GM23248 (cell line): ENCODE measurements around the gene JHY. TPM values are rescaled to one million over a fixed set of nuclear protein-coding genes. Genes with fewer than 3 reads are reported as not detected.

Source experiments
- DNase-seq: peaks from one replicate; pipeline ENCODE4 v3.0.0-alpha.2; 2015
- H2AFZ ChIP-seq: fragments of 200-600 bp; sonication (generic); 2 replicates; pipeline ENCODE4 v1.6.1; 2016; ENCODE audit warnings: antibody characterized with exemption
- H3F3A ChIP-seq: fragments of 200-600 bp; sonication (generic); 2 replicates; pipeline ENCODE4 v1.6.1; 2016; ENCODE audit warnings: mild to moderate bottlenecking, antibody characterized with exemption, mixed run types; ENCODE audit not compliant: insufficient read depth
- H3K27ac ChIP-seq: fragments of 200-600 bp; sonication (generic); 2 replicates; pipeline ENCODE4 v1.5.1; 2016; ENCODE audit warnings: mild to moderate bottlenecking
- H3K27me3 ChIP-seq: fragments of 200-600 bp; sonication (generic); replicated peaks from 2 replicates; pipeline ENCODE4 v1.6.1; 2016; ENCODE audit warnings: mild to moderate bottlenecking; ENCODE audit not compliant: insufficient read depth
- H3K36me3 ChIP-seq: fragments of 200-600 bp; sonication (generic); 2 replicates; pipeline ENCODE4 v1.6.1; 2016; ENCODE audit warnings: low read depth, mild to moderate bottlenecking
- H3K4me1 ChIP-seq: fragments of 200-600 bp; sonication (generic); 2 replicates; pipeline ENCODE4 v1.6.1; 2016; ENCODE audit warnings: mild to moderate bottlenecking; ENCODE audit not compliant: insufficient read depth
- H3K4me2 ChIP-seq: fragments of 200-600 bp; sonication (generic); one replicate; pipeline ENCODE4 v1.6.1; 2016; ENCODE audit warnings: mild to moderate bottlenecking; ENCODE audit not compliant: unreplicated experiment
- H3K4me3 ChIP-seq: fragments of 200-600 bp; sonication (generic); 2 replicates; pipeline ENCODE4 v1.5.1; 2016; ENCODE audit warnings: mild to moderate bottlenecking
- H3K79me2 ChIP-seq: fragments of 200-600 bp; sonication (generic); 2 replicates; pipeline ENCODE4 v1.6.1; 2016; ENCODE audit warnings: mild to moderate bottlenecking; ENCODE audit not compliant: insufficient read depth
- H3K9ac ChIP-seq: fragments of 200-600 bp; sonication (generic); 2 replicates; pipeline ENCODE4 v1.6.1; 2016; ENCODE audit warnings: mild to moderate bottlenecking
- H3K9me2 ChIP-seq: fragments of 200-600 bp; sonication (generic); 2 replicates; pipeline ENCODE4 v1.6.1; 2016; ENCODE audit warnings: mixed run types, mild to moderate bottlenecking, moderate library complexity; ENCODE audit not compliant: insufficient read depth
- H3K9me3 ChIP-seq: fragments of 200-600 bp; sonication (generic); one replicate; pipeline ENCODE4 v1.6.1; 2017; ENCODE audit warnings: low read depth
- H4K20me1 ChIP-seq: fragments of 200-600 bp; sonication (generic); 2 replicates; pipeline ENCODE4 v1.6.0; 2016; ENCODE audit not compliant: insufficient read depth
- EZH2 ChIP-seq: fragments of 200-600 bp; sonication (generic); IDR thresholded peaks from 2 replicates; pipeline ENCODE4 v1.6.1; 2018; ENCODE audit warnings: antibody characterized with exemption, mild to moderate bottlenecking; ENCODE audit not compliant: insufficient read depth, poor library complexity, severe bottlenecking
- EZH2phosphoT487 ChIP-seq: fragments of 200-600 bp; sonication (generic); IDR thresholded peaks from 2 replicates; pipeline ENCODE4 v1.6.1; 2018; ENCODE audit warnings: antibody characterized with exemption, moderate library complexity, mild to moderate bottlenecking, low read depth; ENCODE audit not compliant: insufficient read depth
- WGBS, 2 experiments: methylation state at CpG; one replicate each; pipeline ENCODE4 v1.1.6; 2015 to 2017; ENCODE audit warnings: low lambda C conversion rate in 2 of 2, low coverage in 1 of 2; ENCODE audit errors: missing lambda C conversion rate in 2 of 2; 5-methylcytosine and 5-hydroxymethylcytosine counted together
- in situ Hi-C: fragments of 300-500 bp; cut with MboI; formaldehyde crosslinking; loops from 2 replicates; pipeline ENCODE4 v1.15.0; 2020
- polyA plus RNA-seq: library from polyadenylated mRNA; unstranded; fragments of >200 nt; fragmentation: Nextera tagmentation; extraction: Ambion mirVana; gene quantifications from 2 replicates; pipeline ENCODE4 v1.2.1, GENCODE V29; 2016
- total RNA-seq: library from RNA; depleted of rRNA; stranded (reverse); fragments of >200 nt; shearing (Covaris generic); gene quantifications from 2 replicates; pipeline ENCODE4 v1.2.3, GENCODE V29; 2014

Gene JHY
- total and polyA plus RNA-seq, 2 experiments from 2014 or later, result 5.1 to 5.3 TPM

GRCh38 chr11:122983438-122984185 lies 101.1 kb downstream of the JHY start:
- no peaks in the 10 kb centered on the region for H3K4me1 ChIP-seq
- peak overlapping the region; percentile 94 for H3K4me2 ChIP-seq
- in situ Hi-C loops, result no loop called here
- no peaks in the 10 kb centered on the region for H3F3A ChIP-seq
- TF ChIP-seq EZH2, result peak; percentile 55
- no peak for TF ChIP-seq EZH2phosphoT487
- no peaks in the 10 kb centered on the region for H3K9me2 ChIP-seq
- H3K4me3 ChIP-seq, result peak overlapping the region; percentile 88
- H3K36me3 ChIP-seq, result no peaks in the 10 kb centered on the region
- no peak for DNase-seq
- no peaks in the 10 kb centered on the region for H3K79me2 ChIP-seq
- 23 to 24% methylated on average over 26 of the region's 26 CpGs for WGBS, 2 experiments
- H3K9ac ChIP-seq, result peak overlapping the region; percentile 74
- H3K27ac ChIP-seq, result no peak overlapping the region
- no peaks in the 10 kb centered on the region for H4K20me1 ChIP-seq
- peaks cover 77% of the 10 kb centered on the region for H3K27me3 ChIP-seq
- peak overlapping the region; percentile 90 for H2AFZ ChIP-seq
- H3K9me3 ChIP-seq, result no peaks in the 10 kb centered on the region

DNA sequence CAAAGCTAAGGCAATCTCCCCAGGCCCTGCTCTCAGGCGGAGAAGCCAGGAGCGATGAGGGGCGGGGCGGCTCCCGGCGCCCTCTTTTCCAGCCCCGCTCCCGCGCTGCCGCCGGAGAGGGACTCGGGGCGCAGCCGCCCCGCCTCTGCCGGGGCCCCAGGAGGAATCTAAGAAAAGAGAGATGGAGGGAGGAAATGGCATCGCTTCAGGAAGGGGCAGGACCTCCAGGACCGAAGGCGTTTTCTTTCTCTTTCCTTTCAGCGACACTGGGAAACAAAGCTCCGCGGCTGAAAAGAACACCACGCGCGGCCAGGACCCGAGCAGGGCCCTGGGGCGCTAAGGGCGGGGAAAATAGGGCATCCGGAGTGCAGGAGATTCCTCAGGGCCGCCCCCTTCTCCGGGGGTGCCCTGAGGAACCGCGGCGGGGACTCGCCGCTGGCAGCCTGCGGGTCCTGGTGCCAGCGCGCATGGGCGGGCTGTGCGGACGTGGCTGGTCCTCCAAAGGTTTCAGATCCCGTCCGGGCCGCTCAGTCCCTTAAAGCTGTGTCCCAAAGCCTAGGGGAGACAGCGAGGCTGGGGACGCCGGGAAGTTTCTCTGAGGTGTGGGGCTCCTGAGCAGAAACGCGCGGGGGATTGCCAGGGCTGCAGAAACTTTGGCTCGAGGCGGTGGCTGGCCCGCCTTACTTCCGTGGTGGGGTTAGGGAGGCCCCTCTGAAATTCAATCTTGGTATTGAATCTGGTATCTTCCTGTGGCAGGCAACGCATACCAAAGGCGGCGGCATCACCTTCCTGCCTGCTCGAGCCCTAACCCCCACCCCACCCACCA lies 101.8 kb downstream of the JHY start:
- H4K20me1 ChIP-seq, result no peaks in the 10 kb centered on the region
- H3K4me1 ChIP-seq, result no peaks in the 10 kb centered on the region
- WGBS, 2 experiments, result 2 to 3% methylated on average over 57 to 59 of the region's 59 CpGs
- peak overlapping the region; percentile 94 for H3K4me2 ChIP-seq
- H3K4me3 ChIP-seq, result peak overlapping the region; percentile 88
- TF ChIP-seq EZH2 (peak; percentile 23), EZH2phosphoT487 (no peak)
- DNase-seq, result peak; percentile 64
- H3K9me2 ChIP-seq, result no peaks in the 10 kb centered on the region
- peak overlapping the region; percentile 90 for H2AFZ ChIP-seq
- H3K36me3 ChIP-seq, result no peaks in the 10 kb centered on the region
- H3K27ac ChIP-seq, result no peak overlapping the region
- no peaks in the 10 kb centered on the region for H3F3A ChIP-seq
- no peaks in the 10 kb centered on the region for H3K9me3 ChIP-seq
- peaks cover 71% of the 10 kb centered on the region for H3K27me3 ChIP-seq
- peak overlapping the region; percentile 74 for H3K9ac ChIP-seq
- no peaks in the 10 kb centered on the region for H3K79me2 ChIP-seq
- in situ Hi-C loops, result no loop called here

GRCh38 chr11:122995526-122995925 lies 113.0 kb downstream of the JHY start:
- no peak for DNase-seq
- Histone ChIP-seq H3K36me3 (no peaks in the 10 kb centered on the region), H3K4me1 (peaks cover 4% of the 10 kb centered on the region; the same call in 1 of the 2 replicates), H3K27ac (no peak overlapping the region), H3K4me3 (no peak overlapping the region), H2AFZ (no peak overlapping the region), H3K27me3 (peaks cover 30% of the 10 kb centered on the region; the same call in 1 of the 2 replicates), H3K79me2 (no peaks in the 10 kb centered on the region), H3F3A (no peaks in the 10 kb centered on the region), H3K9ac (no peak overlapping the region), H3K9me2 (no peaks in the 10 kb centered on the region), H3K9me3 (no peaks in the 10 kb centered on the region), H4K20me1 (no peaks in the 10 kb centered on the region), H3K4me2 (no peak overlapping the region)
- 31 to 38% methylated on average over 3 of the region's 3 CpGs for WGBS, 2 experiments
- TF ChIP-seq EZH2 (no peak), EZH2phosphoT487 (no peak)
- in situ Hi-C loops, result no loop called here

DNA sequence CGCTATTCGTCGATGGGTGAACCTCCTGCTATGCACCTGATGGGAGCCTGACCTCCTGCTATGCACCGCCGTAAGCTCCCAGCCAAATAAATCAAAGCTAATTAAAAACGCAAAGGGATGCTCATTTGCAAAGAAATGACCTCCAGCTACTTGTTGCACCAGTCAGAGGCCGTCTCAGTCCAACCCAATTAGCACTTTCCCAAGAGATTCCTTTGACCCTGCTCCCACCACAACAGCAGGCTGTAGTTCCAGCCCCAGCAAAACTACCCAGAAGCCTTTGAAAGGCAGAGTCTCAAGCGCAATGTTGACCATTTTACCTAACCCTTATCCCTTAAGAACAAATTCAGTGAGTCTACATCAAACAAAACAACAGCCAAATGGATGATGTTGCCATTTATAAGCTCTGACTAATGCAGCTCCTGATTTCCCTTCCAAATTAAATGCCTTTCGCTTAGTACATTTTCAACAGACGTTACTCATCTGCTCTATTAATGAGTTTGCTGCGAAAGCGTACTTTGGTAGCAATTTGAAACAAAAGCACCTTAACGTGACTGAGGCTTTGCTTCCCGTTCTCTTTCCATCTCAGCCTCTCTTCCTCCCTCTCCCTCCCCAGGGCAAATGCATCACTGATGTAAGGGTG lies 116.3 kb downstream of the JHY start:
- peak overlapping the region; percentile 25; the same call in 1 of the 2 replicates for H3K4me3 ChIP-seq
- no peak overlapping the region for H3K9ac ChIP-seq
- H2AFZ ChIP-seq, result no peak overlapping the region
- H3K27ac ChIP-seq, result no peak overlapping the region
- peaks cover 4% of the 10 kb centered on the region; the same call in 1 of the 2 replicates for H3K4me1 ChIP-seq
- TF ChIP-seq EZH2 (no peak), EZH2phosphoT487 (no peak)
- H3K79me2 ChIP-seq, result no peaks in the 10 kb centered on the region
- no peak overlapping the region for H3K4me2 ChIP-seq
- no peaks in the 10 kb centered on the region for H4K20me1 ChIP-seq
- DNase-seq, result peak; percentile 74
- no peaks in the 10 kb centered on the region for H3K36me3 ChIP-seq
- H3F3A ChIP-seq, result no peaks in the 10 kb centered on the region
- H3K27me3 ChIP-seq, result peaks cover 21% of the 10 kb centered on the region; the same call in 1 of the 2 replicates
- in situ Hi-C loops, result no loop called here
- 15 to 20% methylated on average over 14 of the region's 14 CpGs for WGBS, 2 experiments
- H3K9me3 ChIP-seq, result no peaks in the 10 kb centered on the region
- no peaks in the 10 kb centered on the region for H3K9me2 ChIP-seq
